ENCODE data around the gene KRT73.
A peak's percentile ranks its signal among the peaks of the same experiment; 100 is the strongest.

KRT73 gene

GRCh38 chr12:52646613-52647012 is 28.3 kb upstream of the KRT73 start:
- Histone ChIP-seq H3K36me3 (ENCODE audit: insufficient read depth, low read length) (no peaks in the 10 kb centered on the region), H3K9me3 (ENCODE audit: insufficient read depth, low read depth, low read length) (no peaks in the 10 kb centered on the region), H3K4me3 (ENCODE audit: low read length, poor library complexity, severe bottlenecking) (no peak overlapping the region), H3K9me2 (replicated peaks; ENCODE audit: low read depth, low read length) (no peaks in the 10 kb centered on the region), H3K79me2 (ENCODE audit: insufficient read depth, low read length) (no peaks in the 10 kb centered on the region), H3K4me2 (ENCODE audit: low read depth, low read length, poor library complexity, severe bottlenecking) (no peak overlapping the region), H3K27me3 (ENCODE audit: insufficient read depth, low read length, poor library complexity, severe bottlenecking) (no peaks in the 10 kb centered on the region), H3K9ac (ENCODE audit: low read depth, low read length, poor library complexity, severe bottlenecking) (peak overlapping the region; percentile 53), H3F3A (ENCODE audit: low read depth) (no peaks in the 10 kb centered on the region), H4K20me1 (ENCODE audit: insufficient read depth, low read length, poor library complexity, severe bottlenecking) (no peaks in the 10 kb centered on the region), H2AFZ (ENCODE audit: low read length) (no peak overlapping the region), H3K4me1 (ENCODE audit: insufficient read depth, low read length, poor library complexity, severe bottlenecking) (peaks cover 42% of the 10 kb centered on the region)
- no peak for TF ChIP-seq CTCF (conservative IDR thresholded peaks at IDR 0.05; ENCODE audit: low read length)
- no peak for TF ChIP-seq EZH2phosphoT487 (IDR thresholded peaks at IDR 0.05; ENCODE audit: borderline replicate concordance)

- Histone ChIP-seq H3K27me3 (ENCODE audit: insufficient read depth, low read length, poor library complexity, severe bottlenecking) (no peaks in the 10 kb centered on the region), H3K4me3 (ENCODE audit: low read length, poor library complexity, severe bottlenecking) (peak overlapping the region; percentile 13), H2AFZ (ENCODE audit: low read length) (peak overlapping the region; percentile 78)
These were observed 27.6 kb upstream of the KRT73 start for GRCh38 chr12:52645982-52646381.

GRCh38 chr12:52645120-52645761 is 26.9 kb upstream of the KRT73 start:
- Histone ChIP-seq H3K27me3 (ENCODE audit: insufficient read depth, low read length, poor library complexity, severe bottlenecking) (no peaks in the 10 kb centered on the region), H3K9ac (ENCODE audit: low read depth, low read length, poor library complexity, severe bottlenecking) (peak overlapping the region; percentile 53), H3K4me1 (ENCODE audit: insufficient read depth, low read length, poor library complexity, severe bottlenecking) (peaks cover 42% of the 10 kb centered on the region), H3K79me2 (ENCODE audit: insufficient read depth, low read length) (no peaks in the 10 kb centered on the region), H2AFZ (ENCODE audit: low read length) (peak overlapping the region; percentile 78), H3K9me2 (replicated peaks; ENCODE audit: low read depth, low read length) (no peaks in the 10 kb centered on the region), H3K36me3 (ENCODE audit: insufficient read depth, low read length) (no peaks in the 10 kb centered on the region), H4K20me1 (ENCODE audit: insufficient read depth, low read length, poor library complexity, severe bottlenecking) (no peaks in the 10 kb centered on the region), H3K4me3 (ENCODE audit: low read length, poor library complexity, severe bottlenecking) (peak overlapping the region; percentile 13), H3F3A (ENCODE audit: low read depth) (no peaks in the 10 kb centered on the region), H3K4me2 (ENCODE audit: low read depth, low read length, poor library complexity, severe bottlenecking) (peak overlapping the region; percentile 48), H3K9me3 (ENCODE audit: insufficient read depth, low read depth, low read length) (no peaks in the 10 kb centered on the region)
- no peak for TF ChIP-seq EZH2phosphoT487 (IDR thresholded peaks at IDR 0.05; ENCODE audit: borderline replicate concordance)
- TF ChIP-seq CTCF (conservative IDR thresholded peaks at IDR 0.05; ENCODE audit: low read length) = no peak

More at GRCh38 chr12:52645982-52646381, 27.6 kb upstream of the KRT73 start:
- no peaks in the 10 kb centered on the region for H4K20me1 ChIP-seq (ENCODE audit: insufficient read depth, low read length, poor library complexity, severe bottlenecking)
- peaks cover 42% of the 10 kb centered on the region for H3K4me1 ChIP-seq (ENCODE audit: insufficient read depth, low read length, poor library complexity, severe bottlenecking)
- no peaks in the 10 kb centered on the region for H3F3A ChIP-seq (ENCODE audit: low read depth)
- H3K9ac ChIP-seq (ENCODE audit: low read depth, low read length, poor library complexity, severe bottlenecking) = peak overlapping the region; percentile 53
- H3K79me2 ChIP-seq (ENCODE audit: insufficient read depth, low read length) = no peaks in the 10 kb centered on the region
- no peak for TF ChIP-seq CTCF (conservative IDR thresholded peaks at IDR 0.05; ENCODE audit: low read length)
- TF ChIP-seq EZH2phosphoT487 (IDR thresholded peaks at IDR 0.05; ENCODE audit: borderline replicate concordance) = no peak
- H3K4me2 ChIP-seq (ENCODE audit: low read depth, low read length, poor library complexity, severe bottlenecking) = peak overlapping the region; percentile 48
- no peaks in the 10 kb centered on the region for H3K9me2 ChIP-seq (replicated peaks; ENCODE audit: low read depth, low read length)
- H3K36me3 ChIP-seq (ENCODE audit: insufficient read depth, low read length) = no peaks in the 10 kb centered on the region
- H3K9me3 ChIP-seq (ENCODE audit: insufficient read depth, low read depth, low read length) = no peaks in the 10 kb centered on the region

All from Loucy (cell line).